ENCODE measurements around the gene ARHGAP32.

DNA sequence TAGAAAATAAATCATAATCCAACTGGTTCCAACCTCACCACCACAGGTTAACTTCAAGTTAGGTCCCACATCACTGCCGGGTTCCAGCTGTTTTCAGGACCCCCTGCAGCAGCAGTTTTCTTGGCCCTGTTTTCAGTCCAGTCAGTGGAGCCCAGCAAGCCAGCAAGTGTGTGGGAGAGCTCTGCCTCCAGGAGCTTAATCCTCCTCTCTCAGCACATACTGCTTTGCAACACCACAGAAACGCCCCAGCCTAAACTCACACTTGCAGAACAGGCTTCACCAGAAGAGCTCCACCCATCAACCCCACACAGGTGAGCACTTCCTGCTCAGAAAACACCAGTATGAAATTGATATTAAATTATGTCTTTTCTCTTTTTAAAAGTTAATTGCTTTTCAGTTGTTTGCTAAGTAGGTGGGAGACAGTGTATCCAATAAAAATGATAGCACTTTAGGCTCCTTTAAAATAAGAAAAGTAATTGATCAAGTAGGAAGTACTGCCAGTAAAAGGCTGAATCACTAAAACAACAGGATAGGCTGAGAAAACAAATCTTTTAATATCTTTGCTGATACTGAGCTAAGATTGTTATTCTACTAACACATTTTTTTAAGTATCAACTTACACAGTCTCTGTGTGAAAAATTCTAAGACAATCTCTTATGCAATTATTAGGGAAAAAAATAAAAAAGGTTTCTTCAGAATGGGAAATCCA is 168.0 kb downstream of the ARHGAP32 start:
- TF ChIP-seq POLR2A (IDR thresholded peaks at IDR 0.05) (no peak), POLR2AphosphoS5 (IDR thresholded peaks at IDR 0.05) (no peak), EP300 (IDR thresholded peaks at IDR 0.05) (no peak)
- TF ChIP-seq, protein P1, sequence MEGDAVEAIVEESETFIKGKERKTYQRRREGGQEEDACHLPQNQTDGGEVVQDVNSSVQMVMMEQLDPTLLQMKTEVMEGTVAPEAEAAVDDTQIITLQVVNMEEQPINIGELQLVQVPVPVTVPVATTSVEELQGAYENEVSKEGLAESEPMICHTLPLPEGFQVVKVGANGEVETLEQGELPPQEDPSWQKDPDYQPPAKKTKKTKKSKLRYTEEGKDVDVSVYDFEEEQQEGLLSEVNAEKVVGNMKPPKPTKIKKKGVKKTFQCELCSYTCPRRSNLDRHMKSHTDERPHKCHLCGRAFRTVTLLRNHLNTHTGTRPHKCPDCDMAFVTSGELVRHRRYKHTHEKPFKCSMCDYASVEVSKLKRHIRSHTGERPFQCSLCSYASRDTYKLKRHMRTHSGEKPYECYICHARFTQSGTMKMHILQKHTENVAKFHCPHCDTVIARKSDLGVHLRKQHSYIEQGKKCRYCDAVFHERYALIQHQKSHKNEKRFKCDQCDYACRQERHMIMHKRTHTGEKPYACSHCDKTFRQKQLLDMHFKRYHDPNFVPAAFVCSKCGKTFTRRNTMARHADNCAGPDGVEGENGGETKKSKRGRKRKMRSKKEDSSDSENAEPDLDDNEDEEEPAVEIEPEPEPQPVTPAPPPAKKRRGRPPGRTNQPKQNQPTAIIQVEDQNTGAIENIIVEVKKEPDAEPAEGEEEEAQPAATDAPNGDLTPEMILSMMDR (IDR thresholded peaks at IDR 0.05): no peak
